Stimulated activated CD4-positive, alpha-beta T cell treated with anti-CD3 and anti-CD28 coated beads, TNF-alpha, amount 100 ng/mL, for 1 hour (primary cell): ENCODE results near the gene EOGT.

Experiments
- DNase-seq, 3 donors: peaks; one replicate each; pipeline ENCODE4 v3.0.0-alpha.2; 2020; ENCODE audit warnings: low read depth in 3 of 3, low spot score in 1 of 3

Gene EOGT

DNA sequence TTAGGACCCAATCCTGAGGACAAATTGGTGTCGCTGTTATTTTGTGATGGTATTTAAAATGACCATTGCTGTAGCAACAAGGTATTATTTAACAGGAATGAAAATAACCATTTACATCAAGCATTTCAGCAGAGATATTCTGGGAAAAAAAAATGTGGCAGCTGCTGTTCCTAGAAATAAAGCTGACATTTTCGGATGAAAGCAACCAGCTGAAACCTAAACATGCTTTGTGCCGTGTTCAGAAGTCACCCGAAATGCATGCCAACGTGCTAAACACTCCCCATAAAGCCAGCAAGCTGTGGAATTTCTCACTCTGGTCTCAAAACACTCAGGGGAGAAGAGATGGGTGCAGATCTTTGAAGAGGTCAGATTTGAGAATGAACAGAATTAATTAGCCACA is 49.6 kb downstream of the EOGT start:
- DNase-seq: no peak

DNA sequence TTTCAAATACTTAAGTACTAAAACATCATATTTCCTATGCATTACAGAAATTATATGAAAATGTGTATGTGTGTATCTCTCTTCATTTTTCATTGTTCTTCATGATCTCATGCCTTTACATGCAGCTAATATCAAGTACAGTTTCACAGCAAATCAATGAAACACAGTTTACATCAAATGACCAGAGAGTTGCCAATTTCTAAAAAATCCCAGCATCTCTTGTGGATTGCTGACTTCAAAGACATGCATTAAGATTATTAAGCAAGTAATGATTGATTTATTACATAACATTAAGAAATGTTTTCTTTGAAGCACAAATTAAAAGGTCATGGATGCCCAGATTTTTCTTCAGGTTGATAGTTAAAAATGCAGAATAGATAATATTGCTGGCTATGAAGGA is 50.1 kb downstream of the EOGT start:
- no peak for DNase-seq

DNA sequence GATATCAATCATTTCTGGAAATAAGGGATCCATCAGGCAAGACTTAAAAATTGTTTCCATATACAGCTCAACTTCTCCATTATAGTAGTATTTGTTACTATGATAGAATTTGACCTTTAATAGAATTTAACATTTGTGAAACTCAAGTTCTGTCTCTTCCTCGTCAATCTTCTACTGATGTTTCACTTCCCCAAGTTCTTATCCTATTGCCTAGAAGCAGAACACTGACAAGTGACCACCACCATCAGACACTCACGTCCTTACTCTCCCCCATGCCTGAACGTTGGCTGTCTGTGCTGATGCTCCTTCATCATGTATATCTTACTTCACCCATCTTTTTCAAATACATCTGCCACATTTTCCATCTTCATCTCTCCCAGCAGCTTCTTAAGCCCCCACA is 54.6 kb downstream of the EOGT start:
- no peak for DNase-seq

DNA sequence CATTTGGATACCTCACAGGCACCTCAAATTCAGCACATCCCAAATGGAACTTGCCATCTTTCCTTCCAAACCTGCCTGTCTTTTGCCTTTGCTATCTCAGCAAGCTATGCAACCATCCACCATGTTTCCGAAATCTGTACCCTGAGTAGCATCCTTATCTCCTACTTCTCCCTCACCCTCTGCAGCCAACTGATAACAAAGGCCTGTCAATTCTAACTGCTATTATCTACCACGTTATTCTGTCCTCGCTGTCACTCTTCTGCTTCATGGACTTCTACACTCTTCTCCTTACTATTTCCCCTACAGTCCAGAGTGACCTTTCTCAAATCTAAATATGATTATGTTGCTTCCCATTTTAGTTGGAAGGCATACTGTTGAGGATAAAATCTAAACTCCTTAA is 55.6 kb downstream of the EOGT start:
- no peak for DNase-seq

DNA sequence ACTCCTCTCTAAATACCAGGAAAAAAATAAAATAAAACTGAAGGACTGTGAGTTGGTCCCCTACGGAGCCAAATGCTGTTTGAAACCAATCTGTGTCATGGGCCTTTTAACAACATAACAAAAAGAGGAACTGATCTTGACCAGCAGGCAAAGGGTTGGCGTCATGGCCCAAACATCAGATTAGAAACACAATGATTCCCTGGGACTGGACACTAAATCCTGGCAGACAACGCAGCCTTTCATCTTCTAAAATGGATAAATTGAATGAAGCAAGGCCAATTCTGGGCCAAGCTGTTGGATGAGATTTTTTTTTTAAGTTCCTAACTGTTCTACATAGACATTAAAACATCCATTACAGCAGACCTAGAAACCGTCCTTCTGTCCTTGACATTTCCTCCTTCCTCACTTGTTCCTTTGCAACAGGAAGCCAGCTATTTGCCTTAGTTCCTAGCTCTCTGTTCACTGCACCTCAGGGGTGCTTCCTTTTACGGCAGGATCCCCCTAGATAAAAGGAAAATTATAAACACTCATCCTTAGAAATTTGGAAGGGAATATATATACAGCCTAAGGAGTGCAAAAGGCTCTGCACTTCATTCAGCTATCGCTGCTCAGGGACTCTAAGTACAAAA is 59.6 kb downstream of the EOGT start:
- DNase-seq: no peak

DNA sequence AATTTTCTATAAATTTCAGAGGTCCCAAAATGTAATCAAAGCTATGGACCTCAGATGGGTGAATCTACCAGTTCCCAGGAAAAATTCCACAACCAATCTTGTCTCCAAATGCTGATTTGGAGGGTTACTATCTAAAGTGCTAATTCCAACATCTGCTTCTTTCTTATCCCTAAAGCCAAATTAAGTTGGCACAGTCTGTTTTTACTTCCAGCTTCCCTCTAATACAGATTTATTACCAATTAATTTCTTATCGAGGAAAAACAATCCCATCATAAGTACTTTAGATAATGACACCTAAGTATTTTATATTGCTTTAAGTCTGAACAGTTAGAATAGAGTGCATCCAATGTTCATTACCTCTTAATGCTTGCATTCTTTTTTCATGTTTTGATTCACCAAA is 68.3 kb downstream of the EOGT start:
- no peak for DNase-seq

DNA sequence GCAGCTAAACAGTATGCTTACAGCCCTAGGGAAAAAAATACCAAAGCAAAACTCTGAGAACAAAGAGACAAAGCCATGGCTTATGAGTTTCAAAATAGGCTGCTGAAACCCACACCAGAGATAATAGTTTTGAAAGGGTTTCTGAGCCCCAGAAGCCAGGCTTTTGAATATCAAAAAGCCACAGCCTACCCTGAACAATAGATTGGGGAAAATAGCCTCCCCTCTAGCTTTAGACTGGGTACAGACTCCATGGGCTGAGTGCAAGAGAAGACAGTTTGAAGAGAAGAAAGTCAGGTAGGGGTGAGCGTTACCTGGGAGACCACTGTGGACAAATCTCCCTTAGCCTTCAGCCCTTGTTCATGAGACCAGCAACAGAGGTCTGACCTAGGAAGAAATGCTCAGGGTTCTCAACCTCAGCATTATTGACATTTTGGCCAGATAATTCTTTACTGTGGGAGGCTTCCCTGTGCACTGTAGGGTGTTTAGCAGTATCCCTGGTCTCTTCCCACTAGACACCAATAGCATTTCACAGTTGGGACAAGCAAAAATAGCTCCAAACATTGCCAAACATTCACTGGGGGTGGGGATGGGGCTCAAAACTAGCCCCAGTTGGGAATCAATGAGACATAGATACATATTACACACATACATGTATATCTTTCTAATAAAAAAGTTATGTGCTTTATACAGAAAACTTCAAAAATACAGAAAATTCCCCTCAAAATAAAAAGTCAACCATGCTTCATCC is 69.6 kb downstream of the EOGT start:
- no peak for DNase-seq

DNA sequence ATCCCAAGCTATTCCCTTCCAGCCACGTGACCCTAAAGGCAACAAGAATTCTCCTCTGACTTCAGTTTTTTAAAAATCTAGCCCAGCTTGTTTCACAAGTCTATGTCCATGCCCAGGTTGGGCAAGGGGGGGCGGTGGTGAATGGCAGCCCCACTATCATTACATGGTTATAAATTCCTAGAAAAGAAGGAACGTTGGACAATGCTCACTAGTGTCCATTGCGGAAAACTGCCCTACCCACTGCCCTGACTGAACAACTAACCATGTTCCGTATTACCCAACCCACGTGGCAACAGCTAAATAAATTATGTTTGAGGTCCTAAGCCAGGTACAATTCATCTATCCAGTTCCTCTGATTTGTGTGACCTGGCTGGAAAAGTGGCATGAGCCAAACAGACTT is 72.4 kb downstream of the EOGT start:
- DNase-seq: no peak

DNA sequence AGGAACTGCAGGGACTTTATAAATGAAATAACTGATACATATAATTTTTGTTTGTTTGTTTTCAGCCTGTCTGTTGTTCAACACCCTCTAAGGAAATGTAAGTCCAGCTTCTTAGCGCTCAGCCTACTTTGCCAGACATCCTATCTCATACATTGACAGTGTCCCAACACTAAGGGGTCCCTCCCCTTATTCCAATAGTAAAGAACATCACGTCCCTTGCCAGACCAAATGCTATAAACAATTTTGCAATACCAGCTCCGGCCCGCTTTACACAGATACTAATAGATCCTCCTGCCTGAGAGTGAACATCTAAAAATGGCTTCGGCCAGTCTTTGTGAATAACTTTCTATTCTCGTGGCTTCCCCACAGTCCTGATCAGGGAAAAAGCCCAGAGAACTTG is 76.6 kb downstream of the EOGT start:
- DNase-seq: no peak

DNA sequence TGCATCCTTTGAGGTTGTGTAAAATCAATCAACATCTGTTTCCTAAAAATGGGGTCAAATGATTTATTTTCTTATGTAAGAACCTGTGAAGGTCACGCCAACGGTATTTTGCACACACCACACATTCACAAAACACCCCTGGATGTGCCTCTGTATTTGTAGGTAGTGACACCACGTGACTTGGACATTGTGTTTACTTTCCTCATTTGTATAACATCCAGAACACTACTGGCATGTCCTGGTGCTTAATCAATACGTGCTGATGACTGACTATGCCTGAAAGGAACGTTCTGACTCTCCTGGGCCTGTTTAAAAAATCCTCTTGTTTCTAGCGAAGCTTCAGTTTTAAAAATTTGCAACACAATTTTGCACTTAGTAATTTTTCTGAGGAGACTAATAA is 77.7 kb downstream of the EOGT start:
- no peak for DNase-seq

DNA sequence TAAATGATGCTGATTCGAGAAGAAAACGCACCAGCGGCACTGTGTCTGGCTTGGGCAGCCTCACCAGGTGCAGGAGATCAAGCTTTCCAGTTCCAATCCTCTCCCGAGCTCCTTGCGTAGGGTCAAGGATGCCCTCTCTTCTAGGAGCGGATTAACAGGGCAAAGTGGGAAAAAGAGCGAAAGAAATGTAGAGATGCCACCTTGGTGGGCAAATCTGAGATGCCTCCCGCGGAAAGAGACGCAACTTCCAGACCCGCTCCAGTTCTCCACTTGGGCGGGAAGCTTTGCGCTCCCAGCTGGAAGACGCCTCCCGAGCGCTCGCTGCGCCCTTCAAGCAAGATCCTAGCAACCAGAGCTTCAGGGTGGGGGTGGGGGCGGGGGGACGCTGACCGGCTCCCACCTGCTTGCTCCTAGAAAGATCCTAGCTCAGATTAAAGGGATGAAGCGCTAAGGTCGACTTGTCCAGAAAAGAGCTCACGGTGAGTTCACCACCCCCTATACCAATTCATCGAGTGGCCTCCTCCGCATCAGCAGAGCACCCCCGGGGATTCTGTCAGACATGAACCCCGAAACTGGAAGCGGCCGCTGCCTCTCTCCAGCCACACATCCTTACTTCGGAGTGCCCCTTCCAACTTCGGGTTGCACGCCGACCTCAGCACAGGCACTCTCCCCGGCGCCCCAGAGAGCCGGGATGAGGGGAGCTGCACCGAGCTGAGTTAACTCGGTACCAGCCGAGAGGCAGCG is 81.9 kb downstream of the EOGT start:
- no peak for DNase-seq
